HG02884 (cell line): ENCODE data around the gene CAPRIN1.
A peak's percentile ranks its signal among the peaks of the same experiment; 100 is the strongest.
"Not testable (repeated sequence)": the region's sequence is repeated elsewhere in the genome, so short reads cannot be mapped to it uniquely, and the experiment has no call there.

Experiments
- ATAC-seq: cut with Tn5 transposase; IDR thresholded peaks from one replicate; pipeline ENCODE4 v1.9.1; 2021; ENCODE audit warnings: mild to moderate bottlenecking, moderate library complexity; ENCODE audit not compliant: unreplicated experiment

Gene CAPRIN1

DNA sequence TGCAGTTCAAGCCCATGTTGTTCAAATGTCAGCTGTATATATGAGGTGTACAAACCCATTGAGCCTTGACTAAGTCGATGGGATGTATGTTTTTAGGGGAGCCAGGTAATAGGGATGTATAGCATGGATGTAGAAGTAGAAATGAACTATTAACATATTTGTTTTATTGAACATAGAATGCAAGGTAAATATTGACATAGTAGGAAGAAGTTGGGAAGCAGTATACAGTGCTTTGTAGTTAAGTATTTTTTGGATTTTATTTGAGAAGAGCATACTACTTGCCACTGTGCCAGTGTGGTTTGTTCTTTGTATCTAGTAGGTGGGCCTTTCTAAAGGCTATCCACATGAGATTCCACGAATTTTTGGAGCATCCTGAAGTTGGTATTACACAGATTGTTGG is 33.1 kb downstream of the CAPRIN1 start:
- no peak for ATAC-seq

GRCh38 chr11:34086554-34087283 is 35.2 kb downstream of the CAPRIN1 start:
- ATAC-seq, result no peak

- ATAC-seq, result no peak
These were observed 40.3 kb downstream of the CAPRIN1 start for GRCh38 chr11:34091825-34092224.

GRCh38 chr11:34094900-34095299 is 43.4 kb downstream of the CAPRIN1 start:
- not testable (repeated sequence) for ATAC-seq

DNA sequence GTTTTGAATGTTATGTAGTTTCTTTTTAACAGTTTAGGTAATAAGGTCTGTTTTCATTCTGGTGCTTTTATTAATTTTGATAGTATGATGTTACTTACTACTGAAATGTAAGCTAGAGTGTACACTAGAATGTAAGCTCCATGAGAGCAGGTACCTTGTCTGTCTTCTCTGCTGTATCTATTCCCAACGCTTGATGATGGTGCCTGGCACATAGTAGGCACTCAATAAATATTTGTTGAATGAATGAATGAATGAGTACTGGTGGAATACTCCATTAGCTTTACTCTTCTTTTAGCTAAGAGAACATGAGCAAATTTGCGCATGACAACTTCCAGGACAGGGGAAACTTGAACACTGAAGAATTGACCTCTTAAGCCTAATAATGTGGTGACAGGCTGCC is 47.3 kb downstream of the CAPRIN1 start:
- ATAC-seq, result no peak

DNA sequence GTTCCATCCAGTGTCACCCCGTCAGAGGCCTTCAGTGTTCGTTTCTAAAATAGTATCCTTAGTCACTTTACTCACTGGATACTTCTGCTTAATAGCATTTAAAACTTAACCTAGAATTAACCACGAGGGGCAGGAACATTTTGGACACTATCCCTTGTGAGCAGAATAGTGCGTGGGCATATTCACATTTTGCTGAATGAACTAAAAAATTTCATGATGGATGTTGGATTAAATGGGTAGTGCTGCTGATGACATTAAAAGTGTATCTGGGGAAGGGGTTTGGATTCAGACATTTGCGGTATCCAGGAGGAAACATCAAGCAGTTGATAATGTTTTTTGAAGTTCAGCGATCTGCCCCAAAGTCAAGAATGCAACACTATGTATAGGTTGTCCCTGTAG is 53.1 kb downstream of the CAPRIN1 start:
- no peak for ATAC-seq

- ATAC-seq, result peak; percentile 80
These were observed 53.8 kb downstream of the CAPRIN1 start, which contains the start of gene NAT10 for GRCh38 chr11:34105079-34105956. Gene NAT10, plus strand, starts transcription at chr11:34105629. Its CDS starts 2,597 bp downstream, at chr11:34108226.

DNA sequence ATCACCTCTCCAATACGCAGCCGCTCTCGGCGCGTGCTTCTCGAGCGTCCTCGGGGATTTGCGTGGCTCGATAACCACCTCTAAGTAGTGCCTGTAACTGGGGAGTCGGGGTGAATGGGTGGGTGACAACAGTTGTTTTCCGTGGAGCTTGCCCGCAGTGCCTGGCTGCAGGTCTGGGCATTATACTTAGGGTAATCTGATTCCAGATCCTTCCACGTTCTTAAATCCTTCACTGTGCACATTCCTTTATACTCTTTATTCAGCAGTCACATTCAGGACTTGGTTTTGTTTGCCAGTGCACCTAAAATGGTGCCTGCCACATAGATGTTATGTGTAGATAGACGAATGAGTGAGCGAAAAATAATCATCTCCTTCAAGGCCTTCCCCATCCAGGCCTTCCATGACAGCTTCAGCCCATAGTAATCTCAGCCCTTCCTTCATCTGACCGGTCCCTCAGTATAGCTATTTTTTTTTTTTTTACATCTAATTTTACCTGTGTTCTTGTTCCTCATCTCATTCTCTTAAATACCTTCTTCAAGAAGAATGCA is 54.5 kb downstream of the CAPRIN1 start:
- no peak for ATAC-seq

DNA sequence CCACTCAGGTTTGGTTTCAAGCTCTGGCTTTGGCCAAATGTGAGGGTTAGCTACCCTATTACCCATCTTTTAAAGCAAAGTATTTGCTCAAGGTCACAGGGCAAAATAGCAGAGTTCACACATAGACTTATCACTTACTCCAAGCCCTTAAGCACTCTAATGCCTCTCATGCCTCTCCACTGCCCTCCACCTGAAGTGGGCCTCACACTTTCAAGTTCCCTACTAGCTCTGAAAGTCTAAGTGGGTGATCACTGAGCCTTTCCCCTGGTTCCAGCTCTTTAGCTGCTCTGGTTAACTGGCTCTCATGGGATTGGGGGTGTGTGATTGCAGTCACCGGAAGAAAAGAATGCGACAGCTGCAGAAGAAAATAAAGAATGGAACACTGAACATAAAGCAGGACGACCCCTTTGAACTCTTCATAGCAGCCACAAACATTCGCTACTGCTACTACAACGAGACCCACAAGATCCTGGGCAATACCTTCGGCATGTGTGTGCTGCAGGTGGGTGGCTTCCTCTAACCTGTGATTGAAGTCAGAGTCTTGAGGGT is 60.3 kb downstream of the CAPRIN1 start:
- no peak for ATAC-seq

- no peak for ATAC-seq
These were observed 62.5 kb downstream of the CAPRIN1 start for GRCh38 chr11:34114014-34114413.

- ATAC-seq, result no peak
These were observed 62.9 kb downstream of the CAPRIN1 start for GRCh38 chr11:34114471-34114870.

DNA sequence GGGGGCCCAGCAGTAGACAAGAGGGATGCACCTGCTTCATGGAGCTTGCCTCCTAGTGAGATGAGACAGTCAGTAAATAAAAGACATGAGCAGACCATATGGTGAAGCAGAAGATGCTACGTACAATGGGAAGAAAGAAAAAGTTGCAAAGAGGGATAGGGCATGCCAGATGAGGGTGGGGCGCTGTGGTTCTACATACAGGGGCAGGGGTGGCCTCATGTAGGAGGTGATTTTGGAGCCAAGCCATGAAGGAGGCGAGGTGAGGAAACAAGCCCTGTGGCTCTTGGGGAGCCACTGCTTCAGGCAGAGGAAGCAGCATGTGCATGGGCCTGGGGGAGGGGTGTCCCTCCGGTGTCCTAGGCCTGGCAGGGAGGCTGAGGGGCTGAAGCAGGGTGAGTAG is 69.1 kb downstream of the CAPRIN1 start:
- no peak for ATAC-seq

DNA sequence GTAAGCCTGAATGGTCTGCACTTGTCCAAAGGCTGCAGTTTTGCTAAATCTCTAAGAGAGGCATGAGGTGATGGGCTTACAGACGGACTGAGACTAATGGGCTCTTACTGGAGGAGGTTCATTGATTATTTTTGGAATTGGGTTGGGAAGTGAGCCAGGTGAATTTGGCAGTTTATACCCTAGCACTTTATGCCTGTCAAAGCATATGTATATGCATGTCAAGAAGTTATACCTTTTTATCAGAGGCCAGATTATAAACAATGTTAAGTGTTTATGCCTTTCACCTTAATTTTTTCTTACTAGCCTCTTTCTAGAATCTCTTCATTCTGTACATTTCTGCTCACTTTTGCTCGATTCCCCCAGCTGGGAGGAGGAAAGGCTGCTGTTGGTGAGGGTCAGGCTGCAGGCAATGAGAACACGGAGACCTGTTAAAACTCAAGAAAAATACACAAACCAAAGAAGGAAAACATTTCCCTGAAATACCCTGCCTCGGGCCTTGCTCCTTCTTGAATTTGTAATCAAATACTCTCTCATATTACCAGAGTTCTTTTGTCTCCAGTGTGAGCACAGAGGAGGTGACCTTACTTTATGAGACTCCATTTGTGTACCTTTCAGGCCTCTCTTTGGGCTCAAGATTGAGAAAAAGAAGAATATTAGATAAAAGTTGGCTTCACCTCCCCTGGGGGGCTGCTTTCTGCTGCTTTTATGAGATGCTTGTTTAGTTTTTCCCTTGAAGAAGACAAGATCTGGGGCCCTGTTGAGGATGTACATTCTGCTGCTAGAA is 73.5 kb downstream of the CAPRIN1 start:
- ATAC-seq, result no peak

DNA sequence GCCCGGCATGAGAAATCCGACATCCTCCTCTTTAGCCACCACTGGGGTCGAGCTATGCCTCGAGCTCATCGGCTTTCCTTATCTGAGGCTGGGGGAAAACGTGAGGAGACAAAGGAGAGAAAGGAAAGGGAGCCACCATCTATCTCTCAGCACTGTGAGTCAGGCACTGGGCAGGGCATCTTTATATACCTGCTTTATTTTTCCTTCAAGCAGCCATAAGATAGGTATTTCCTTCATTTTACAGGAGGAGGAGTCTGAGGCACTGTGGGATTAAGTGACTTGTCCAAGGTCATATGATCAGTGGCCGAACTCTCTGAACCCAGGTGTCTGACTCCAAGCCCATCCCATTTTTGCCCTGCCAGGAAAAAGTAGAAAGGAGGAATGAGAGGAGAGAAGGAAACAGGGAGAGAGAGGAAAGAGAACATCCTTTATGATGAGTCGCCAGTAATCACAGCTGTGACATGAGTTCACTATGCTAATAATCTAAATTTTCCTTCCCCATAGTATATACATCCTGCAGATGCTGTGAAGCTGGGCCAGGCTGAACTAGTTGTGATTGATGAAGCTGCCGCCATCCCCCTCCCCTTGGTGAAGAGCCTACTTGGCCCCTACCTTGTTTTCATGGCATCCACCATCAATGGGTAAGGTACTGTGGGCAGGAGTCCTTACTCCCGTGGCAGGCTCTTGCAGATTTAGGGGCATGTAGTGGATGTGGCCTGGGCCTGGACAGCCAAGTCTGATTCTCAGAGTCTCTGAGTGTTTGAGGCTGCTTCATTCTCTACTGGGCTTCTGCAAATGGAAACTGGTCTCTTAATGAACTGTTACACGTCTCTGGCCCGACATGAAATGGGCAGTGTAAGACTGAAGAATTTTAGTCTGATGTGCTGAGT is 75.7 kb downstream of the CAPRIN1 start:
- no peak for ATAC-seq

DNA sequence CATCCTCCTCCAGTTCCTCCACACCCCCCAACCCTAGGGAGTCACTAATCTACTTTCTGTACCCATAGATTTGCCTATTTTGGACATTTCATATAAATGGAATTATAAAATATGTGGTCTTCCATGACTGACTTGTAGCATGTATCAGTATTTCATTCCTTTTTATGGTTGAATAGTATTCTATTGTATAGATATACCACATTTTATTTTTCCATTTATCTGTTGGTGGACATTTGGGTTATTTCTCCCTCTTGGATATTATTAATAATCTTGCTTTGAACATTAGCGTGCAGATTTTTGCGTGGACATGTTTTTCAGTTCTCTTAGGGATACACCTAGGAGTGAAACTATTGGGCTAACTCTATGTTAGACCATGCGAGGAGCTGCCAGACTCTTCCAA is 77.3 kb downstream of the CAPRIN1 start:
- ATAC-seq, result no peak

- no peak for ATAC-seq
These were observed 80.9 kb downstream of the CAPRIN1 start for GRCh38 chr11:34132261-34132965.

GRCh38 chr11:34134765-34135164 is 83.2 kb downstream of the CAPRIN1 start:
- ATAC-seq, result no peak

DNA sequence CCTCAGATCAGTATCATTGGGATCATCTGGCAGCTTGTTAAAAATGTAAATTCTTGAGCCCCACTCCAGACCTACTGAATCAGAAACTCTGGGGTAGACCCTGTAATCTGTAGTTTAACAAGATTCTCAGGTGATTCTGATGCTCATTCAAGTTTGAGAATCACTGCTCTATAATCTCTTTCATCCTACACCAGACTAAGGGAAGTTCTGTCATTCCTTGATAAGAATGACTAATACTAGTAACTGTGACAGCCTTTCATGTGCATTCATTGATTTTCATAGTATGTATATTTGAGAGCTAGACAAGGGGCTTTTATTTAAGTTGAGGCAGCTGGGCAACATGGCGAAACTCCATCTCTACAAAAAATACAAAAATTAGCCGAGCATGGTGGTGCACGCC is 83.9 kb downstream of the CAPRIN1 start:
- ATAC-seq, result no peak

GRCh38 chr11:34136420-34136819 is 84.9 kb downstream of the CAPRIN1 start:
- no peak for ATAC-seq
